GM19328 (cell line): ENCODE results near the gene ACOXL.

ENCODE experiments used
- ATAC-seq: cut with Tn5 transposase; IDR thresholded peaks from one replicate; pipeline ENCODE4 v1.9.1; 2021; ENCODE audit warnings: mild to moderate bottlenecking, moderate library complexity; ENCODE audit not compliant: unreplicated experiment

ACOXL gene

GRCh38 chr2:110819711-110820110 lies 87.3 kb downstream of the ACOXL start:
- no peak for ATAC-seq

- ATAC-seq, result no peak
Measured at GRCh38 chr2:110820128-110820527, 87.8 kb downstream of the ACOXL start.

DNA sequence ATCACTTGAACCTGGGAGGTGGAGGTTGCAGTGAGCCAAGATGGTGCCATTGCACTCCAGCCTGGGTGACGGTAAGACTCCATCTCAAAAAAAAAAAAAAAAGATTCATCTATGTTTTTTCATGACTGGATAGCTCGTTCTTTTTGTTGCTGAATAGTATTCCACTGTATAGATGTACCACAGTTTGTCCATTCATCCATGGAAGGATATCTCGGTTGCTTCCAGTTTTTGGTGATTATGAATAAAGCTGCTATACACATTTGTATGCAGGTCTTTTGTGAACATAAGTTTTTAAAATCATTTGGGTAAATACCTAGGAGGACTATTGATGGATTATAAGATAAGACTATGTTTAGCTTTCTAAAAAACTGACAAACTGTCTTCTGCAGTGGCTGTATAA lies 90.8 kb downstream of the ACOXL start:
- ATAC-seq, result no peak

DNA sequence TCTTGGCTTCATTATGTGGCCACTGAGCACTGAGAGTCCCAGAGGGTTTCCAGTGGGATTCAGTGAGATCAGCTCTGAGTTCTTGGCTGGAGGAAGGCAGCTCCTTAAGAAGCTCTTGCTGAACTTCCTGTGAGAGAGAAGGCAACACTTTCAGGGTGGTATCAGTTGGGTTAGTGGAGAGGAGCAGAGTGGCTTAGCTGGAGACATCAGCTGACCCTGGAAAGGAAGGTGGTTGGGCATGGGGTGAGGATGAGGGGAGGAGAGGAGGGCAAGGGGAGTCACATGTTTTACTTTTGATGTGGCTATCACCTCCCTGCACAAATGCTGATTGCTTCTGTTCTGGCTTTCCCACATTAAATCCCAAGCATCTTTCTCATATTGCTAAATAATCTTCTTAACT lies 95.1 kb downstream of the ACOXL start:
- no peak for ATAC-seq

DNA sequence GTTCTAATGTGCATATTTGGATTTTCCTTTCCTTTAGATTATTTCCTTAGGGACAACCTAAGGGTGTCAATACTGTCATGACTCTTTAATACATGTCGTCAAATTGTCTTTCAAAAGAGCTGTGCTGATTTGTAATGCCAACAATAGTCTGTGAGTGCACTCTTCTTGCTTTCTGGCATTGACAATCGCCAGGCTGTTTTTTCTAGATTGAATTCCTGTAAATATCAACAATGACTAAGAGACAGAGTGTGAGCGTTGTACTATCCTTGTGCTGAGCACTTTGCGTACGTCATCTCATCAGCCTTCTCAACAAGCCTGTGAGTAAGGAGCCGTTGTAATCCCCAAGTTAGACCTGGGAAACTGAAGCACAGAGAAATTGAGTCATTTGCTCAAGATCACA lies 96.0 kb downstream of the ACOXL start:
- ATAC-seq, result no peak

DNA sequence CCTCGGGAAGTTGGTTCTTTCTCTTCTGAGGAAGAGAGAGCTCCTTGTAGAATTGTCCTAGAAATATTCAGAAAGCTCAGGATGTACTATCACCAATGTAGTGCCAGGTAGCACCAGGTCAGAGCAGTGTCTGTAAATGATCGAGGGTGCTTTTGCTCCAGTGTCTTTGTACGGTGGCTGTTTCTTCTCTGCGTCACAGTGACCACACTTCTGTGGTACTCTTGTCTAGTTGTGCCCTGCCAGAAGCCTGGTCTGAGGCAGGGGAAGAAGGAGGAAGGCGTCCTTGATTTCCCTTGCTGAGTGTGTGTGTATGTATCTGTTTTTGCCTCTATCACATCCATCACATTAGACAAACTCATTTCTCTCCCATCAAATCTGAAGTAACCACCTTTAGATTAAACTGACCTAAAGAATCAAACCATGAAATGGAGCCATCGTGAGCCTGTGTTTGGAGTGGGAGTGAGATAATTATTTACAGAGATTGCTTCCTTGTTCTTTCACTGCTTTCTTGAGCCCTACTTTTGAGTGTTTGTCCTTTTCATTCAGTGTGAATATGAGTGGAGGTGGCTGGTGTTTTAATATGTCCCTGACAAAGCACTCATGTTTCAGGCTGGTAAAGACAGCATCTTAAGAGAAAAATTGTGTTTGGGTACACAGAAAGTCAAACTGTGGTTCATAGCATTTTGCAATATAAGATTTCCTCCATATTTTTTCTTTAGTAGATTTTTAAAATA lies 97.2 kb downstream of the ACOXL start:
- no peak for ATAC-seq

DNA sequence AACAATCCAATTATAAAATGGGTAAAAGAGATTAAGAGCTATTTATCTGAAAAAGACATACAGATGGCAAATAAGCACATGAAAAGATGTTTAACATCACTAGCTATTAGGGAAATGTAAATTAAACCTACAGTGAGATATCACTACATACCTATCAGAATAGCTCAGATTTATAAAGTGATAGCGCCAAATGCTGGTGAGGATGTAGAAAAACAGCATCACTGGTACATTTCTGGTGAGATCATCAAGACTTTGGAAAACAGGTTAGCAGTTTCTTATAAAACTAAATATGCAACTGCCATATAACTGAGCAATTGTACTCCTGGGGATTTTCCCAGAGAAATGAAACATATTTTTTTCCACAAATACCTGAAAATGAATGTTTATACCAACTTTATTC lies 100.4 kb downstream of the ACOXL start:
- ATAC-seq, result no peak

- no peak for ATAC-seq
Measured at GRCh38 chr2:110834134-110834827, 101.9 kb downstream of the ACOXL start.

DNA sequence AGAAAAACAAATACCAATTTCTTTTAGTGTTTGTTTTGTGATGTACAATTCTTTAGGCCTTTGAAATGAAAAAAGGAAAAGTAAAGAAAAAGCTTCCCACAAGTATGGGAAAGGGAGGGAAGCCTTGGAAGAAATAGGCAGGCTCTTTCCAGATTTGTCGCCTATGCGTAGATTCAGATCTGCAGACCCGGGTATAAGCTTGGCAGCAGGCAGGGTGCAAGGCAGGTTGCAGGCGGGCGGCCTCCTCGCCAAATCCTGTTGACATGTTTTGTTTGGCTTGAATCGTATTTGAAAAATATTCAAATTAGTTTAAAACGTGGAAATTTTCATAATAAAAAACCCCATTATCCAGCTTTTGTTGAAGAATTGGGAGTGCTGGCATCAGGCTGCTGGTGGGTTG lies 104.3 kb downstream of the ACOXL start:
- no peak for ATAC-seq

GRCh38 chr2:110837446-110838409 lies 105.4 kb downstream of the ACOXL start:
- ATAC-seq, result no peak

DNA sequence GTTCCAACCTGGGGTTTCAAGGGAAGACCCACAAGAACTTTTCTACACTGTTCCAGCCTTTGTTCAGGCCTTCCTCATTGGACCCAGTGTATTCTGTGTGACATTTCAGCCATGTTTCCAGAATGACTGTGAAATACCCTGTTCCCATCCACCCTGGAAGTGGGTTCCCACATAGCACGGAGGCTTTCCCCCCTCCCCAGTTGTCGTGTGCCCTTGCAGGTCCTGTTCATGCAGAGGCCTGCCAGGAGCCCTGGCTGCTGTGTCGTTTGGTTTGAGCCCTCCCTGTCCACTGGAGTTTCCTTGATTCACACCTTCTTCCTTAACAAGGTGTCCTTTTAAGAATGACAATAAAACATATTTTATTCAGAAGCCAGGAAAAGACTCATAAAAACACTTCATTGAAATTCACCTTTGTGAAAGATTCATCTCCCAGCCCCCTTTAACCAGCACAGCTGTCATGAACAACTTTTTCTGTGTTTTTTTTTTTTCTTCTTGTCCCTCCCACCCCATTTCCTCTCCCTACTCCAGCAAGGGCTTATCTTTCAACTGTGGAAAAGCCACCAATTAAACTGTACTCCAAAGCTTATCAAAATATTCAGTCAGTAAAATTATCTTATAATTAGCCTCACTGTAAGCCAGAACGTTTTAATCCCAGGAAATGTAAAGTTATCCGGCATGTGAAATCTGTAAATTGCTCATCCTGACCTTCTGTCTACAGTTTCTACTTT lies 106.4 kb downstream of the ACOXL start:
- ATAC-seq, result no peak

DNA sequence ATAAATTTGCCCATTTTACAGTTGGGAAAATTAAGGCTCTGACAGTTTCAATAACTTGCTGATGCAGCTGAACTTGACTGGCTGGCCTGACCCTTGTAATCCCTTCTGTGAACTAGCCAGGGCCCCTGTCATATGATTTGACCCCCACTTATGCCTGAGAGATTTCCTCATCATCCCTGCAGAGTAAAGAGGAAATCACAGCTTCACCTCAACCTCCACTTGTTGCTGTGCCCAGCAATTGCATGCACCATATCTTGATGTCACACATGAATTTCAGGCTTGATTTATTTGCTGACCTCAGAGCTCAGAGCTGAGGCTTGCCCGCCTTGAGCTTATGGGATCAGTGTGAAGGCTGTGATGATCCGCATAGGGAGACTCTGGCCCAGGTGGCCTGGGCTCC lies 108.1 kb downstream of the ACOXL start:
- no peak for ATAC-seq

DNA sequence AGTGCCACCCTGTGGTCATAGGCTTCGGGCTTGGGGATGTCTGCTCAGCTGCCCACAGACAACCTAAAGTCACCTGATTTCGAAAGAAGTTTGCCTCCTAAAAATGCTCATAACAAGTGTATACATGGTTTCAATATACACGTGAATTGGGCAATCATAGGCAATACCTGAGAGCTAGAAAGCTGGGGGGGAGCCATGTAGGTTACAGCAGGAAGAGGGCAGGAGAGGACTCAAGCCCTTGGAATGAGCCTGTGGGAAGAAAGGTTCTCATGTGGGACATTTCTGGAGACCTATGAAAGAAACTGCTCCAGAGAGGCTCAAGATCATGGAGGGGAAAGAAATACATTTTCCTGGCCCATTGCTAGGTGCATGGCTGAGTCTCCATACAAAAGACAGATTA lies 109.7 kb downstream of the ACOXL start:
- no peak for ATAC-seq

GRCh38 chr2:110843496-110843895 lies 111.1 kb downstream of the ACOXL start:
- ATAC-seq, result no peak

DNA sequence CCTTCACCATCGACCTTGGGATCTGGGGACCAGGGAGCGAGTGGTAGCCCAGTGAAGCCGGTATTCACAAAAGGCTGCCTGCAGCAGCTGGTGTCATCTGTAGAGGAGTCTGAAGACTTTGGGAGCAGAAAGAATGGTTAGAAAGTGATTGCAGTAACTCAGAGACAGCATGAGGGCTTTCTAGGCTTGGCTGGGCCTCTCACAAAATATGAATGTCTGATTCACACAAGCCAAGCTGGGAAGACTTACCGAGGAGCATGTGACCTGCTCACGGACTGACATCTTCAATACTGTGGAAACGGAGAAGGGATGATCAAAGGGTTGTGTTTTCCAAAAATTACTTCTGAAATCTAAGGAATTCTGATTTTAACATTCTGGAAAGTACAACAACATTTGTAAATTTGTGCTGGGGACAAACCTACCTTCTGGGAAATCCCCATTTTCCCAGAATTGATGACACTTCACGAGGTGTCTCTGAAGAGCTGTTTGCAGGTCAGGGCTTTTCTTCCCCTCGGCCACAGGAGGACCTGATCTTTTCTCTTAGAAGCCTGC lies 111.7 kb downstream of the ACOXL start:
- no peak for ATAC-seq

DNA sequence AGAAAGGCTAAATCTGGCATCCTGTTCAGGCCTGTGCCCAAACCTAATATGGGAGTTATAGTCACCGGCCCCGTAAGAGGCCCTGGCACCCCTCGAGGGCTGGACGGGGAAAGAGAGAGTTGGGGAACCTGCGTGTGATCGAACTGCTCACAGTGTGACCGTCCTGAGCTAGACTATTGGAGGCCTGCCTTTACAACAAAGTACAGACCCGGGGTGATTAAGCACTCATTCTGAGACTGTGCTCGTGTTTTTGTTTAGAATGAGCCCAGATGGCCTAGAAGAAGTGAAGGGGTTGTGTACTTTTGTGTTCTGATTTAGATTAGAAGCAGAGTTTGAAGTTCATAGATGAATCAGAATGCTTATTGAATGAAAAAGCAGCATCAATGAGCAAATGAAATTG lies 115.3 kb downstream of the ACOXL start:
- ATAC-seq, result no peak

DNA sequence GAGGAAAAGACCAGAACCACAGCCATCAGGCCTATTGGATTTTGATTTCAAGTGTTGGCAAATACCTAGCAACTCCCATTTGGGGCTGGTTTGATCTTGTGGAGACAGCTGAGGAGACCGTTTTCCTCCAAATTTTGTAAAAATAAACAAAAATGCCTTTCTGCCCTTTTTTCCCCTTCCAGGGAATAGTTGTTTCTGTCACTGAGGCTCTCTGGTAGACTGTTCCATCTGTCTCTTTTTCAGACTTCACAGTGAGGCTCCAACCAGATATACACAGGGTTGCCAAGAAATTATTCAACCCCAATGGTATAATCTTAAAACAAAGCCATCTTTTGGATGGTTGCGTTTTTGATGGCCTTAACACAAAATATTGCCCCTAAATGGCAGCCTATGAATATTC lies 115.7 kb downstream of the ACOXL start:
- ATAC-seq, result no peak

DNA sequence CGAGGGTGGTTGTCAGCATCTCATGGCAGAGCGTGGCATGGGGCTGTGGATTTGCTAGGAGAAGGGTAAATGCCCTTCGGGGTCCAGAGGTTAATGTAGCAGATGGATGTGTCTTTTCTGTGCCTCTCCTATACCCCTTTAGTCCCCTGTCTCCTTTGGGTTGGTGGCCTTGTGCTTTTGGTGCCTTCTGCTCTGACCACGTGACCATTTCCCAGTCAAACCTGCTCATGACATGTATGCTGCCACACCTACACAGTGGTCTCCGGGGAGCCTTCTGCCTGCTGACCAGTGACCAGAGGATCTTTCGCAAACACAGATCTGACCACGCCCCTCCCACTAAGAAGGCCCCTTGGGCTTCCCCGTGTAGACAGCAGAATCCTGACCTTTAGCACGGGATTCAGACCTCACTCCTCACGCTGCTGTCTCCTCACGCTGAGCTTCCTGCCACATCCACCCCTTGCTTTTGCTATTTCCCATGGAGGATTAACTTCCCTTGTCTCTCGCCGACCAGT lies 116.2 kb downstream of the ACOXL start:
- ATAC-seq, result no peak

DNA sequence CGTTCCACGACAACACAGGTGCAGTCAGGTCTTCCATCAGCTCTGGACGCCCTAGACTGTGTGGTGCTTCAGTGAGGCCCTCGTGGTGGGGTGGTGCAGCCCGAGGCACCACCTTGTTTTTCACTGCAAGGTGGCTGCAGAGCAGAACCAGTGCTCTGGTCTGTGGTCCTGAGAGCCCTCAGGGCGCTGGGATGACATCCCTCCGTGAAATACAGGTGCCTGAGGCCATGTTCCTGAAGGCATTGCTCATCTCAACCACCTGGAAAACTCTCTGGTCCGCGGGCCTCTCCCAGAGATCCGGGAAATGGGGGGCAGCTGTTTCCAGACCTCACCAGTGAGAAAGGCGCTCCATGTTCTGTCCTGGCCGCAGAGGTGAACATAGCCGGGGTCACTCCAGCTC lies 119.2 kb downstream of the ACOXL start:
- ATAC-seq, result no peak

DNA sequence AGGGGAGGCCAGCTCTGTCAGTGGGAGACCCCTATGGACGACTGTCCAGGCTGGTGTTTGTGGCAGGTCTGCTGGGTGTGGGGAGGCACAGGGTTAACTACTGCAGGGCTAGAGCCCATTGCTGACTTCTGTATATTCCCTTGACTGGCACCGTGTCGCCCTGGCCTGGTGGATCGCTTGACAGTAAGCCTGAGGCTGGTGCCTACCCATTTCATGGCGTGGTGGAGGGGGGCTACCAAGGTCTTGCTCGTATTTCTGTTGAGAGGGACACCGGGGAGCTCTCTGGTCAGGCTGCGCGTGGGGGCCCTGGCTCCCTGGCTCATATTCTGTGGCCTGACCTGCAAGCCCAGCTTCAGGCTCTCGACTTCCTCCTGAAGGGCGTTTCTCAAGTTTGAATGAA lies 119.7 kb downstream of the ACOXL start:
- no peak for ATAC-seq
